HFF-Myc (cell line): ENCODE data around the gene TOMT.

Source experiments
- DNase-seq: peaks from one replicate; pipeline ENCODE4 v3.0.0-alpha.2; 2011; ENCODE audit warnings: low read depth; ENCODE audit errors: extremely low read depth
- H3K4me3 ChIP-seq: replicated peaks from 2 replicates; pipeline ENCODE4 v1.5.1; 2011; ENCODE audit warnings: low read depth, mild to moderate bottlenecking, control low read depth, low read length
- TF ChIP-seq, protein P1 (sequence below): IDR thresholded peaks from 2 replicates; pipeline ENCODE4 v1.5.1; 2012; ENCODE audit warnings: mild to moderate bottlenecking, low read depth, low read length, control low read depth; ENCODE audit errors: missing control alignments

TOMT gene

DNA sequence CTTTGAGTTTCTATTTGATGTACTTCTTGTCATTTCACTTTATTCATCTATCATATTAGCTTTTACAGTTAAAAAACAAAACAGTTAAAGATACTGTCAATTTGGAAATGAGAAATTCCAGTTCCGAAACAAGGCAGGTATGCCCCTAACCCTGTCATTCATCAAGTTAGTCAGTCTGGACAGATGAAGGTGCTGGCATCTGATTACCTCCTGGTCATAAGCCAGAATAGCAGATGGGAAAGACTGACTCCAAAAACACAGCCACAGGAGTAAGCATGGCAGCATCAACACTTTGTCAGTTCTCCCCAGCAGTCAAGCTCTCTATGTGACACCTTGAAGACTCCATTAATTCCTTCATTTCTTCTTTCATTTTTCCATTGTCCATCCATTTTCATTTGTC lies 20.8 kb upstream of the TOMT start:
- TF ChIP-seq, protein P1, sequence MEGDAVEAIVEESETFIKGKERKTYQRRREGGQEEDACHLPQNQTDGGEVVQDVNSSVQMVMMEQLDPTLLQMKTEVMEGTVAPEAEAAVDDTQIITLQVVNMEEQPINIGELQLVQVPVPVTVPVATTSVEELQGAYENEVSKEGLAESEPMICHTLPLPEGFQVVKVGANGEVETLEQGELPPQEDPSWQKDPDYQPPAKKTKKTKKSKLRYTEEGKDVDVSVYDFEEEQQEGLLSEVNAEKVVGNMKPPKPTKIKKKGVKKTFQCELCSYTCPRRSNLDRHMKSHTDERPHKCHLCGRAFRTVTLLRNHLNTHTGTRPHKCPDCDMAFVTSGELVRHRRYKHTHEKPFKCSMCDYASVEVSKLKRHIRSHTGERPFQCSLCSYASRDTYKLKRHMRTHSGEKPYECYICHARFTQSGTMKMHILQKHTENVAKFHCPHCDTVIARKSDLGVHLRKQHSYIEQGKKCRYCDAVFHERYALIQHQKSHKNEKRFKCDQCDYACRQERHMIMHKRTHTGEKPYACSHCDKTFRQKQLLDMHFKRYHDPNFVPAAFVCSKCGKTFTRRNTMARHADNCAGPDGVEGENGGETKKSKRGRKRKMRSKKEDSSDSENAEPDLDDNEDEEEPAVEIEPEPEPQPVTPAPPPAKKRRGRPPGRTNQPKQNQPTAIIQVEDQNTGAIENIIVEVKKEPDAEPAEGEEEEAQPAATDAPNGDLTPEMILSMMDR: no peak
- no peak overlapping the region for H3K4me3 ChIP-seq
- no peak for DNase-seq

DNA sequence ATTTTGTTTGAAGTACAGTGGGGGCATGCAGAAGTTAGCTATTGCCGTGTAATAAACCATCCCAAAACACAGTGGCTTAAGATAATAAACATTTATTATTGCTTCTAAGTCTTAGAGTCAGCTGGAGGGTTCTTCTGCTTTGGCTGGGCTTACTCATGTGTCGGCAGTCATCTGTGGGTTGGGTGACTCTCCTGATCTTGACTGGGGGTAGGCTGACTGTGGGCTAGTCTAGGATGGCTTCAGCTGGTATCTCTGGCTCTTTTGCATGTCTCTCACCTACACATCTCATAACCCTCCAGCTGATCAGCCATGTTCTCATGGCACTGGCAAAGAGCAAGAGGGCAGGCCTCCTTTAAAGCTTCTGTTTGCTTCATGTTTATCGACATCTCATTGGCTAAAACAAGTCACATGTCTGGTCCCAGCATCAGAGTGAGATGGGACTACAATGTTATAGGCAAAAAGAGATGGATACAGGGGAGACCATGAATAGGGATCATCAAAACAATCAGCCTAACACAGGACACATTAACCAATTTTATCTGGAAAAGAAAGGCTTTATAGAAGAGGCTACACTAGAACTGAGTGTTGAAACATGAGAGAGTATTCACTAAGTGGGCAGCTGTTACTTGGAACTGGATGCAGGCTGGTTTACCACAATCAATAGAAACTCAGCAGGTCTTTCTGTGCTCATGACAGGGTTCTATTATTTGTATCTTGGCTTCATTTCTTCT lies 19.9 kb upstream of the TOMT start:
- TF ChIP-seq, protein P1: no peak
- H3K4me3 ChIP-seq: no peak overlapping the region
- DNase-seq: no peak

DNA sequence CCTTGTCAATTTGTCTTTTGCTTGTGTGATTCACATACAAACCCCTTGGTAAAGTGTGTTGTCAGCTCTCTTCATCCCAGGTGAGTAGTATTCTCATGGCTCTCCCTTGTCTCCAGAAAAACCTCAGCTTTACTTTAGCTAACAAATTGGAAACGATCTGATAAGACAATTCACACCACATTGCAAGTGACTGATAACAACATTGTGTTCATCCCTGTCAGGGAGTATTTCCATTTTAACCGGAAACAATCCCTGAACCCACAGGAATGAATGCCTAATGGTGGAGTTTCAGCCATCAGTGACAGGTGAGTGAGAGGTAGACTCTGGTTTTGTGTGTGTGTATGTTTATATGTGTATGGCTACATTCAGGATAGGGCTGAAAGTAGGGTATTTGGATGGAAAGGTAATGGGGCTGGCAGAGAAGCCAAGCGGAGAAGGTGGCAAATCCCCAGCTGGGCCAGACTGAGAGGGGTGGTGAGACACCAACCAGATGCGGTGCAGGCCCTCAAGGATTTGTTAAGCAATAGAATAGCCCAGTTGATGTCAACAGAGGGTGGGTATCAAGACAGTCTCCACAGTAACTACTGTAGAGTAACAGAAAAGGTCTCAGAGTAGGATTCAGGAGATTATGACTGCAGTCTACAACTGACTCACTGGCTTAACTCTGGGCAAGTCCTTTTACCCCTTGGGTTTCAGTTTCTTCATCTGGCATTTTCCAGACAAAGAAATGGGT lies 17.5 kb upstream of the TOMT start:
- TF ChIP-seq, protein P1: no peak
- DNase-seq: no peak
- H3K4me3 ChIP-seq: no peak overlapping the region

DNA sequence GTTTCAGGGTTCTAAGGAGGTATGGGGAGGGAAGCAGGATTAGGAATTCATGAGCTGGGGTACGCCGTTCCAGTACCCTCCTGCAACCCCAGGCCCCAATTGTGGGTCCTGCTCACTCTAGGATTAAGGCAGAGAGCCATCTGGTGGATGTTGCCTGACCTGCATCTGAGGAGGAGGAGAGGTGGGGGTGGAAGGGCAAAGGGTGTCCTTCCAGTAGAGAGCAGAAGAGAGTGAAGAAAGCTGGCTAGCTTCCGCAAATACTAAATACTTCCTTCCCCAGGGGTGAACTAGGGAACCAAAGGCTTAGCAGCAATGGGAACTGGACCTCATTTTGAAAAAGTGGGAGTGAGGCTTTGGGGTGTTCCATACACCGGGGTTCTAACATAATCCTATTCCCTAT lies 14.4 kb upstream of the TOMT start:
- H3K4me3 ChIP-seq: no peak overlapping the region
- TF ChIP-seq, protein P1: peak; percentile 81
- no peak for DNase-seq

GRCh38 chr11:72098741-72099140 lies 7.0 kb upstream of the TOMT start:
- no peak overlapping the region for H3K4me3 ChIP-seq
- TF ChIP-seq, protein P1: no peak
- DNase-seq: no peak

GRCh38 chr11:72100009-72100408 lies 5.7 kb upstream of the TOMT start:
- DNase-seq: no peak
- H3K4me3 ChIP-seq: no peak overlapping the region
- TF ChIP-seq, protein P1: no peak
